NCI-H1092 treated with DMSO at 0.1 percent for 48 hours (cell line): Measurements from ENCODE around the gene AATF.

Experiments
- DNase-seq: peaks from one replicate; lab custom pipeline; 2025; lab: John Stamatoyannopoulos, UW

AATF gene, protein sequence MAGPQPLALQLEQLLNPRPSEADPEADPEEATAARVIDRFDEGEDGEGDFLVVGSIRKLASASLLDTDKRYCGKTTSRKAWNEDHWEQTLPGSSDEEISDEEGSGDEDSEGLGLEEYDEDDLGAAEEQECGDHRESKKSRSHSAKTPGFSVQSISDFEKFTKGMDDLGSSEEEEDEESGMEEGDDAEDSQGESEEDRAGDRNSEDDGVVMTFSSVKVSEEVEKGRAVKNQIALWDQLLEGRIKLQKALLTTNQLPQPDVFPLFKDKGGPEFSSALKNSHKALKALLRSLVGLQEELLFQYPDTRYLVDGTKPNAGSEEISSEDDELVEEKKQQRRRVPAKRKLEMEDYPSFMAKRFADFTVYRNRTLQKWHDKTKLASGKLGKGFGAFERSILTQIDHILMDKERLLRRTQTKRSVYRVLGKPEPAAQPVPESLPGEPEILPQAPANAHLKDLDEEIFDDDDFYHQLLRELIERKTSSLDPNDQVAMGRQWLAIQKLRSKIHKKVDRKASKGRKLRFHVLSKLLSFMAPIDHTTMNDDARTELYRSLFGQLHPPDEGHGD

DNA sequence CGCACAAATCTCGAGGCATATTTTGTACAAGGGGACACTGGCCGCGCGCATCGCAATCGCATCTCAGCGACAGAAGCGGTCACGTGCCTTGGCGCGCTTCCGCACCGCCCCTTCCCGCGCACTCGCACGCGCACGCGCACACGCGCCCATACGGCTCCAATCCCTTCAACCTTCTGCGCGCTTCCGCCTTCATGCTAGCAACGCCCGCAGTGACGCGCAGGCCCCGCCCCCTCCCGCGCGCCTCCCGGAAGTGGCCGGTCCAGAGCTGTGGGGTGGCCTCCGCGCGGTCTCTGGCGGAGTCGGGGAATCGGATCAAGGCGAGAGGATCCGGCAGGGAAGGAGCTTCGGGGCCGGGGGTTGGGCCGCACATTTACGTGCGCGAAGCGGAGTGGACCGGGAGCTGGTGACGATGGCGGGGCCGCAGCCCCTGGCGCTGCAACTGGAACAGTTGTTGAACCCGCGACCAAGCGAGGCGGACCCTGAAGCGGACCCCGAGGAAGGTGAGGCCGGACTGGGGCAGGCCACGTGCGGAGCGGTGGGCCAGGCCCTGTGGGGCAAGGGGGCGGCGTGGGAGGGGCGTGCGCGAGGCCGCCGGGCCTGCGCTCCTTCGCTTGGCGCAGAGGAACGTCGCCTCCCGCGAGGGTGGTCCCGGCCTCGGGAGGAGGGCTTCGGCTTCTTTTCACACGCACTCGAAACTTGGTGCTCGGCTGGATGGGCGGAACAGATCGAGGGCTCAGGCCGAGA, at the start of gene AATF:
Gene AATF, plus strand, starts transcription at position 238 of the 744 bp plus-strand sequence. Its CDS starts 172 bp downstream, at position 410.
- DNase-seq, result peak; percentile 97

GRCh38 chr17:36899250-36900159, 49.2 kb upstream of the AATF start:
- DNase-seq, result no peak

DNA sequence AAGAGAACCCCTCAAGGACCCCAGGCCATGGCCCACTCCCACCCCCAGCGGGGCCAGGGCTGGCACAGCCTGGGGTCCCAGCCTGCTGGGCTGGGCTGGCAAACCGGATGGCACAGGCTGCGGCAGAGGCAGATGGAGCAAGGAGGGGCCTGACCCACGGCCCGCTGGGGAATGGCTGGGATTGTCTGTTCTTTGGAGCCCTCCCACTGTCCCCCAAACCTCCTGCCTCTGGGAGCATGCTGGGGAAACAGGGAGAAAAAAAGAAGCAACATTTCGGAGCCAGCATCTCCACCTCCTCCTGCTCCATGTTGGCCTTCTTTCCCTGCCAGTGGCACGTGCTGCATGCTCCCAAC, 48.6 kb upstream of the AATF start:
- DNase-seq, result no peak

DNA sequence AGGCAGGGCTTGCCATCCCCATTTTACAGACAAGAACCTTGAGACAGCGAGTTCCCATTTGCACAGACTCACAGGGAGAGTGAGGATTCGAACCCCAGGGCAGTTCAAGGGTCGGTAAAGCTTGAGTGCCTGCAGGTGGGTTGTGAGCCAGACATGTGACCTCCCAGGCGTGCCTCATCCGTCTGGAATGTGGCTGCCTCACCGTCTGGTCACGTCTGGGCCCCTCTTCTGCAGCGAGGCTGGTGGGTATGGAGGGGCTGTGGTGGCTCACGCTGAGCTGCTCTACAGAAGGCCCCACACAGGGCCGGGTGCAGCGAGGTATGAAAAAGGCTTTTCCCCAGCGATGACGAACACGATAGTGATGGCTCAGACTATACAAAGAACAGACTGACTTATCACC, 47.2 kb upstream of the AATF start:
- no peak for DNase-seq

DNA sequence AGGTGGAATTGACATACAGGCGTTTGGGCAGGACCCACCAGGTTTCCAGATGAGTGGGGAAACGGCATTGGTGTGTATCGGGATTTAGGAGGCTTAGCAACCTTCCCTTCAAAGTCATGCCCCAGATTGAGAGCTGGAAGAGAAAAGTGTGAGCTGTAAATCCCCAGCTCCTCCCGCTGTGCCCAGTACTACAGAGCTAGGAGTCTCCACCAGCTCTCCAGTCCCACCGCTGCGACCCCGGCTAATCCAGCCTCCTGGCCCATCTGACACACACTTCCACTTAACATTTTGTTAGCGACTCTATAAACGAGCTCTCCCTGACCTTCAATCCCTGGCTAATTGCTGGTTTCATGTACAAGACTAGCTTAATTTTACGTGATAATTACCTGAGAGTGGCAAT, 41.3 kb upstream of the AATF start:
- DNase-seq, result no peak

GRCh38 chr17:36910513-36910912, 38.2 kb upstream of the AATF start:
- DNase-seq, result no peak

DNA sequence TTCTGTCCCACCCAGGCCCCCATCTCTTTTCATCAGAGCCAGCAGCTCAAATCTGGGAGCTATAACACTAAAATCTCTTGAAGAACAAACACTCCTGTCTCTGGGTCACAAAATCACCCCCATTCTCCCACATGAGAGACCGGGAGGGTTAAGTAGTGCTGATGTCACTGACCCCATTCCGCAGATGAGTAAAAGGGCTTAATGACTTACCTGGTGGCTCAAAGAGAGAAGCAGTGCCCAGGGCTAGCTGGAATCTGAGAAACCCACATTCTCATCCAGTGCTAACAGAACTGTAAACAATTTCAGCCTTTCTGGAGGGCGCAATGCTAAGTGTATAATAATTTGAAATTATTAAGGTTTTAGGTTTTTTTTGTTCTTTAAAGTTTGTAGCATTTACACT, 37.8 kb upstream of the AATF start:
- no peak for DNase-seq

- no peak for DNase-seq
Measured at GRCh38 chr17:36913132-36913531, 35.6 kb upstream of the AATF start.

- DNase-seq, result no peak
Measured at GRCh38 chr17:36918211-36918691, 30.5 kb upstream of the AATF start.

DNA sequence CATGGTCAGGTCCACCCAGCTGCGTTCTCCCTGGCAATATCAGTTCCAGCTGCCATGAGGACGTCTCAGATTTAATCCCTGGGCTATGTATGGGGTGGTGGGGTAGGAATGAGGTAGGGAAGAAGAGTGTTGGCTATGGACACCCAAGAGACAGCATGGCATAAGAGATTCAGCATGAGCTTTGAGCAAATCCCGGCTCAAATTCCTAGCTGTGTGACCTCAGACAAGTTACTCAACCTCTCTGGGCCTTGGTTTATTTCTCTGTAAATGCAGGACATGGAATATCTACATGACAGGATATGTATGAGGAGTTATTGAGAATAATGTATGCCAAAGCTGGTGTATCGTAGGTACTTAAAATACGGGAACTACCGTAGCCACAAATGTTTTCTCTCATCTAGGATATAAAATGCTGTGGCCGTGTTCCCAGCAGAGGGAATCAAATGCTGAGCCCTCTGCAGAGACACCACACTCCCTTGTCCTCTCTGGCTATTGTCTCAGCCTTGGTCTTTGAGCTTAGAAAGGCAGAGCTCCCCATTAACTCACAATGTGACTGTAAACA, 29.3 kb upstream of the AATF start:
- no peak for DNase-seq

- no peak for DNase-seq
Measured at GRCh38 chr17:36920032-36921005, 28.4 kb upstream of the AATF start.

GRCh38 chr17:36921095-36921851, 27.5 kb upstream of the AATF start:
- no peak for DNase-seq

- DNase-seq, result no peak
Measured at GRCh38 chr17:36922175-36922574, 26.6 kb upstream of the AATF start.

DNA sequence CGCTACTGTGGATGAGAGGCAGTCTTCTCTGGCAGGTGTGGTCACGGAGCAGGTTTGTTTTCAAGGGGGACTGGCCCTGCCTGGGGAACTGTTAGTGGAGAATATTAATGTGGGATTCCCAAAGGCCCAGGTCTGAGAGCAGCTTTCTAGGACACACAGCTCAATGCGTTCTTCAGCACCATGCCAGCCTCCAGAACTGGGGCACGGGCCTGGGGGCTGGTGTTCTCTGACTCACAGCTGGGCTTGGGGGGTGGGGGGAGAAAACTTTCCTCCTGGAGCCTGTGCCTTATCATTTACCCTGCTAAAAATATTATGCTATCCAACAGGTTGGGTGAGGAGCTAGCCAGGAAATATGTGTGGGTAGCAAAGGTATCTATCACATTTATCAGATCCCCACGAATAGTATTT, 24.9 kb upstream of the AATF start:
- no peak for DNase-seq

DNA sequence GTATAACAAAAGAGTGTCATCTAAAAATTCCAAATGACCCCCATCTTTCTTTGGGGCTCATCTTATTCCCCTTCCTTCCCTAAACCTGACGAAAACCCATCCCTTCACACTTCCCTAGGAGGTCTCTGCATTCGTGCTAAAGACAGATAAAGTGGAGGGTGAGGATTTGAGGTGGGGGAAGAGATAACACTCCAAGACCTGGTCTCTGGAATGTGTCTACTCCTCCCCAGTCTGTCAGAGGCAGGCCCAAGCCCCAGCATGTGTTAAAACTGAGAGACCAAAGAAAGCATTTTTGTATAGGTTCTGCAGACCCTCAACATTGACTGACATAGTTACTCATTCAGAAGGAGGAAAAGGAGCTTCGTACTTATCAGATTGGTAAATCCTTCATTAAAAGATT, 22.5 kb upstream of the AATF start:
- no peak for DNase-seq

DNA sequence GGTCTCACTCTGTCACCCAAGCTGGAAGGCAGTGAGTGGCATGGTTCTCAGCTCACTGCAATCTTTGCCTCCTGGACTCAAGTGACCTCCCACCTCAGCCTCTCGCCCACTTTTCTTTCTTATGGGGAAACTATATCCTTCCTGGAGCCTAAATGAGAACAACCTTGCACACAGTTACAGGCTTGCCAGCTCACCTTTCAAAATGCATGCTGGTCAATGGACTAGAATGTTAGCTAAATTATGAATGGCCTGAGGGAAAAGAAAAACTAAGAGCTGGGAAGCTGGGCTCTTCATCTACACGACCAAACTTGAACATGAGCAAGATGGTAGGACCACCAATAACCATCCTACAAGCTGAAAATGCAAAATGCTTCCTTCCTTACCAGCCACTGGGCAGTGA, 22.1 kb upstream of the AATF start:
- no peak for DNase-seq

- no peak for DNase-seq
Measured at GRCh38 chr17:36928471-36929345, 20.0 kb upstream of the AATF start.

DNA sequence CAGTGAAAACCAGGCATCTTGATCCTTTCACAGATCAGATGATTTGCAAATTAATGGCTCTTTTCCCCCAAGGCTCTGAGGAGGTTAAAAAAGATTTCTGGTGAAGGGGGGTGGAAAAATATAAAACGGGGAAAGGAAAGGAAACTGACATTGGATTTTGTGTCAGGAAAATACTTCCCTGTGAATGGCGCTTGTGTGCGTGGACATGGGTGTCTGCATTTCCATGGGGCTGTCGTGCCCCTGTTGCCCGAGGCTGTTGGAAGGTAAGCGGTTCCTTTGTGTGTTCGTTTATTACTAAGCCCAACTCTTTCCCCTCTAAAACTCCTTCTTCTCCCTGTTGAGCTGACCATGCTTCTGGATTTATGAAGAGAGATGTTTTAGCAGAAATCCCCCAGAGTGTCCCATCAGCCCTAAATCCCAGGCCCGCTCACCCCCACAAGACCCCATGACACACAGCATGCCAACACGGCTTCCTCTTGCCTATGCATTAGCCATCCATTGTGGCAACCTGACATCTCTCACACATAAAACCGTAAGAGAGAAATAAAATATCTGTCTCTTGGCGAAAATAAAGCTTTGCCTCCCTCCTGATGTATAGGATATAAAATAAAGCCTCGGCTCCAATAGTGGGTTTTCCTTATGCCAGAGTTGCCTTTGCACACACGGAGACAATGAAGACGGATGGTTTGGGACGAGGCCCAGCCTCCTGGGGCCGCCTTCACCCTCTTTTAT, 18.7 kb upstream of the AATF start:
- no peak for DNase-seq
